NT2/D1 (cell line): ENCODE data around the gene CCDC149.

Source experiments
- YY1 ChIP-seq: IDR thresholded peaks from 2 replicates; pipeline ENCODE4 v1.6.1; 2011; ENCODE audit not compliant: insufficient read length, insufficient read depth
- ZNF274 ChIP-seq: IDR thresholded peaks from 2 replicates; pipeline ENCODE4 v1.6.1; 2011; ENCODE audit warnings: mild to moderate bottlenecking, low read depth, low read length

DNA sequence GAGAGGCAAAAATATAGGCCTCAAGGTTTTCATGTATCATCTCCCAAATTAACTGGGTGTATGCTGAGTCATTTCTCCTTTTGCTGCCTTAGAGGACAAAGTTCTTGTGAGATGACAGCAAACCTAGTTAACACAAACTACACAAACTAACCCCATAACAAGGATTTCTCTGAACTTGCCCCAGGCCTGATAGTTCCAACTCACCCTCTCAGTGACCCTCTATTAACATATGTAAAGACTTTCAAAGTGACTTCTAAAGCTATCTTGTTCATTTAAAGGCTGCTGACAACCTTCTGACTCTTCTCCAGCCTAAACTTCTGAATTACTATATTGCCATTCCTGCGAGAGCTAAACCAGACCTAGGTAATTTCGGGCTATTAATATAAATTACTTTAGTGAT lies 43.2 kb upstream of the CCDC149 start:
- no peak for TF ChIP-seq YY1
- no peak for TF ChIP-seq ZNF274
